WTC11 (cell line): Measurements from ENCODE around the gene VSIG10.

ENCODE experiments used
- AR ChIP-seq: fragments of 250-450 bp; sonication (Bioruptor Pico); IDR thresholded peaks from 2 replicates; pipeline ENCODE4 v1.9.0; 2021; ENCODE audit warnings: mild to moderate bottlenecking
- CREB1 ChIP-seq: sonication (generic); formaldehyde crosslinking; IDR thresholded peaks from 2 replicates; pipeline ENCODE4 v1.8.0; 2023; ENCODE audit warnings: mild to moderate bottlenecking, missing genetic modification reagents
- ETV6 ChIP-seq: sonication (generic); formaldehyde crosslinking; IDR thresholded peaks from 2 replicates; pipeline ENCODE4 v1.8.1; 2022; ENCODE audit warnings: mild to moderate bottlenecking, missing genetic modification reagents
- FOXJ3 ChIP-seq: sonication (generic); formaldehyde crosslinking; IDR thresholded peaks from 2 replicates; pipeline ENCODE4 v1.9.0; 2021; ENCODE audit warnings: missing genetic modification reagents, mild to moderate bottlenecking, borderline replicate concordance
- SP1 ChIP-seq: sonication (generic); formaldehyde crosslinking; conservative IDR thresholded peaks from 2 replicates; pipeline ENCODE4 v1.8.1; 2022; ENCODE audit warnings: missing genetic modification reagents

DNA sequence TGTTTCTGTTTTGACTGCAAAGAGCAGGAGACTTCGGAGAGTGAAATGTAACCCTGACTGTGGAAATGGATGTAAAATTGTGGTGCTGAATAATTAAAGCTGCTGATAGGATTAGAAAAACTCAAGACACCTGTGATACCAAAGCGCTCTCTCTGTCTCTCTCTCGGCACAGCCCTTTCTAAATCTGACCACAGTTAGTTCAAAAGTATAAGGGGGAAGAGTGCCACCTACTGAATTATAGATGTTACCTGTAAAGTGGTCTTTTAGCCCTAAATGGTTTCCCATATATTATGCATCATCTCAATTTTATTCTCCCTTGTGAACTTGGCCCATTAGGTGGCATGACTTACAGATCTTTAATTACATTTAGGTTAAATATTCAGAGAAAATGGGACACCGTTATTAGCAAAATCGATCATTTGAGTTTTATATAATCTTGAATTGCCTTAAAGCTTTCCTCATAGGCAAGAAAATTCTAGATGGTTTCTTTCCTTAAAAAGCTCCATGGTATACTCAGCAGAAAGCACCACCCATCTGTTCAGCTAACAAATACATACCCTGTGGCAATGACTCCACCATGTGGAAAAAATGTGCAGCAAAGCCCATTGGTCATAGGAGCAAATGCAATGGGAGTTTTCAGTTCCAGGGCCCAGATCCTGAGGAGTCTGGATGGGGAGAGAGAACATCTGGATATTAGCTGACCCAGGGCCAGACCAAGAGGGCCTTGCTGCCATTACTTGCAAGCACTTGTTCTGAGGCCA lies 69.2 kb downstream of the VSIG10 start:
- TF ChIP-seq SP1 (CRISPR knock-in tag) (no peak), FOXJ3 (CRISPR knock-in tag) (no peak), AR (no peak), ETV6 (CRISPR knock-in tag) (no peak), CREB1 (CRISPR knock-in tag) (no peak)
